G401.6 (cell line): ENCODE measurements around the gene SPP1.

ENCODE experiments used
- FAIRE-seq: peaks from 2 replicates; lab custom pipeline; 2012; peaks lifted over from hg19 to GRCh38; lab: Jason Lieb, UNC

SPP1 gene

GRCh38 chr4:87956501-87956900 lies 19.0 kb upstream of the SPP1 start:
- no peak for FAIRE-seq

- FAIRE-seq: no peak
Observed at GRCh38 chr4:87957061-87957460, 18.5 kb upstream of the SPP1 start.

- no peak for FAIRE-seq
Observed at GRCh38 chr4:87961993-87962392, 13.5 kb upstream of the SPP1 start.

DNA sequence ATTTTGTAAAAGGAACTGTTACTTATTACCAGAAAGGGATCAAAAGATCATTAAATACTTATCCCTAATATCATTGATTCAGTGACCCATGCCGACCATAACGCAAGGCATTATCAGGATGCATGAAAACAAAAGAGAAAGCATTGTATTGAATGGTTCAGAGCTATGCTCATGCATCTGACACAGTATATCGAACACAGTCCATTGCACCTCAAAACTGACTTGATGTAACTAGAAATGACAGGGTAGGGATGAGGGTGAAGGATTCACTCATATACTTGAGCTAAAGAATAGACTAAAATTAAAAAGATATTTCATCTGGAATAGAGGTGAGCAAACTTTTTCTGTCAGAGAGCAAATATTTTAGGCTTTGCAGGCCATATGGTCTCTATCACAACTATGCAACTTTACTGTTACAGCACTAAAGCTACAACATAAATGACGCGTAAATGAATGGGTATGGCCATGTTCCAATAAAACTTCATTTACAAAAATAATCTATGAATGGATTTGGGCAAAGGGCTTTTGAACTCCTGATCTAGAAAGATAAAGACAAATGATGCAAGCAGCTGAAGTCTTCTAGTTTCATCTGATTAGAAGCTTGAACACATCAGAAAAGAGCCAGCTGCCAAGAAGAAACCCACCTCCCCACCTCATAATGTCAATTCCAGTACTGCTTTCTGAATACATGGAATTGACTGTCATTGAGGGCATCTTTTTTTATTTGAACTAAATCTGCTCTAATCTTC lies 12.9 kb upstream of the SPP1 start:
- no peak for FAIRE-seq

- FAIRE-seq: no peak
Observed at GRCh38 chr4:87965501-87965975, 10.0 kb upstream of the SPP1 start.

GRCh38 chr4:87966095-87966496 lies 9.4 kb upstream of the SPP1 start:
- no peak for FAIRE-seq

- no peak for FAIRE-seq
Observed at GRCh38 chr4:87967193-87967592, 8.3 kb upstream of the SPP1 start.

DNA sequence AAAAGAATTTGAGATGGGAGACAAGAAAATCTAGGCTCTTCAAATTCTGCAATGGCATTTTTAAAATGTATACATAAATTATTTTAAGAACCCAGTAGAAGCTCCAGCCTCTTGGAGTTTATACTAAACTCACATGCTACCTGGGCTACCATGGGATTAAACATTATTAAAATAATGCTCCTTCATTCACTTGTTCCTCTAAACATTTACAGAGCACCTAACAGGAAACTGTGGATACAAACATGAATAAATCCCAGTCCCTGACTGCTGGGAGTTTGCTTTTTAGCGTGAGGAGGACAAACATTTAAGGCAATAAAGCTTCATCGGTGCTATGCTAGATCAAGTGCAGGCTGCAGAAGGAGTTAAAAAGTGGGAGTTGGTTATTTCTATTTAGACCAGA lies 5.4 kb upstream of the SPP1 start:
- FAIRE-seq: no peak

GRCh38 chr4:87971866-87972265 lies 3.6 kb upstream of the SPP1 start:
- no peak for FAIRE-seq

GRCh38 chr4:87973283-87974169 lies 2.0 kb upstream of the SPP1 start:
- peak; percentile 87 for FAIRE-seq

DNA sequence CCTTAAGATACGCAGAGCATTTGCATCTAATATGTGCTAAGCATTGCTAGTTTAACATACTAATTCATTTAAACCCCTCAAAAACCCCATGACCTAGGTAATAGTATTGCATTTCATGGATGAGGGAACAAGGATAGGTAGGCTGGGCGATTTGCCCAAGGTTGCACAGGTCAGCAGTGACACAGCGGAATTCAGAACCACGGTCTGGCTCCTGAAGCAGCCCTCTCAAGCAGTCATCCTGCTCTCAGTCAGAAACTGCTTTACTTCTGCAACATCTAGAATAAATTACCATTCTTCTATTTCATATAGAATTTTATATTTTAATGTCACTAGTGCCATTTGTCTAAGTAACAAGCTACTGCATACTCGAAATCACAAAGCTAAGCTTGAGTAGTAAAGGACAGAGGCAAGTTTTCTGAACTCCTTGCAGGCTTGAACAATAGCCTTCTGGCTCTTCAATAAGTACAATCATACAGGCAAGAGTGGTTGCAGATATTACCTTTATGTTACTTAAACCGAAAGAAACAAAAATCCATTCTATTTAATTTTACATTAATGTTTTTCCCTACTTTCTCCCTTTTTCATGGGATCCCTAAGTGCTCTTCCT lies 555 bp upstream of the SPP1 start:
- FAIRE-seq: no peak

DNA sequence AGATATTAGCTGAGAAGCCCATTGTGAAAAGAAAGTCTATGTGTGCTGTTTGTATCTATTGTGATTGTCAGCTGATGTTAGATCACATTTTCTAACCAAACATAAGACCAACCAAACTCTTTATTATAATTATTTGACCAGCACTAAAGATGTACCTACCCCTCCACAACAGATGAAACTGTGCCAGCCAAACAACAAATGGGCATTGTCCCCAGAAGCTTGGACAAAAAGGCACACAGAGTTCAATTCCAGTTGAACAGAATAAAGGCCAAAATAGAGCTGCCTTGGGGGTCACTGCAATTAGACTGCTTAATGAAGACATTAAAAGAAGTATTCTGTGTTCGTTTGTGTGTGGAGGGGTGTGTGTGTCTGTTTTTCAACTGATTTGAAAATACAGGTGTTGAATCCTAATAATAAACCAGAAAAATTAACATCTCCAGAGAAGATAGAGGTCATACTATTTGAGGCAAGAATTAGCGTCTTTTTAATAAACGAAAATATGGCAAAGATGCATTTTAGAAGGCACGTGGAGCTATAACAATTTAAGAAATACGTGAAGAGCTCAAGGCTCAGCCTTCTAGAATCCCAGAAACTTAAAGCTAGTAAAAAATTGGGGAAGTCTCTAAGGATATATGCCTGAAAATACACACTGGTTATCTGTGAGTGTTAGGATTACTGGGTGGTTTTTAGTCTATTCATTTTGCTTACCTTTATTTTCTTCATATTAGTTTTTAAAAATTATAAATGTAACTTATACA lies 2.2 kb downstream of the SPP1 start:
- FAIRE-seq: no peak

- FAIRE-seq: no peak
Observed at GRCh38 chr4:87978681-87979080, 3.2 kb downstream of the SPP1 start.

GRCh38 chr4:87979810-87980209 lies 4.3 kb downstream of the SPP1 start:
- no peak for FAIRE-seq

DNA sequence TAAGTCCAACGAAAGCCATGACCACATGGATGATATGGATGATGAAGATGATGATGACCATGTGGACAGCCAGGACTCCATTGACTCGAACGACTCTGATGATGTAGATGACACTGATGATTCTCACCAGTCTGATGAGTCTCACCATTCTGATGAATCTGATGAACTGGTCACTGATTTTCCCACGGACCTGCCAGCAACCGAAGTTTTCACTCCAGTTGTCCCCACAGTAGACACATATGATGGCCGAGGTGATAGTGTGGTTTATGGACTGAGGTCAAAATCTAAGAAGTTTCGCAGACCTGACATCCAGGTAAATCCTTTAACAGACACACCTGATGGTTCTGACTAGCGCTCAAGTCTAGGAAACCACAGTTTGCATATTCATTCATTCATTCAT lies 6.0 kb downstream of the SPP1 start:
- FAIRE-seq: no peak

- no peak for FAIRE-seq
Observed at GRCh38 chr4:87982036-87982435, 6.5 kb downstream of the SPP1 start.

GRCh38 chr4:87982446-87983010 lies 7.0 kb downstream of the SPP1 start:
- FAIRE-seq: no peak

GRCh38 chr4:87983996-87984395 lies 8.5 kb downstream of the SPP1 start:
- no peak for FAIRE-seq

- no peak for FAIRE-seq
Observed at GRCh38 chr4:87985097-87985886, 9.8 kb downstream of the SPP1 start.

GRCh38 chr4:87985887-87986200 lies 10.3 kb downstream of the SPP1 start:
- FAIRE-seq: no peak

- FAIRE-seq: no peak
Observed at GRCh38 chr4:87986508-87986907, 11.0 kb downstream of the SPP1 start.
